Astrocyte of the hippocampus (primary cell): ENCODE data around the gene ZNF664.
"Not testable (repeated sequence)": the region's sequence is repeated elsewhere in the genome, so short reads cannot be mapped to it uniquely, and the experiment has no call there.

ENCODE experiments used
- DNase-seq: peaks from one replicate; pipeline ENCODE4 v3.0.0; 2011; ENCODE audit warnings: low read depth, low spot score

The ZNF664 gene

DNA sequence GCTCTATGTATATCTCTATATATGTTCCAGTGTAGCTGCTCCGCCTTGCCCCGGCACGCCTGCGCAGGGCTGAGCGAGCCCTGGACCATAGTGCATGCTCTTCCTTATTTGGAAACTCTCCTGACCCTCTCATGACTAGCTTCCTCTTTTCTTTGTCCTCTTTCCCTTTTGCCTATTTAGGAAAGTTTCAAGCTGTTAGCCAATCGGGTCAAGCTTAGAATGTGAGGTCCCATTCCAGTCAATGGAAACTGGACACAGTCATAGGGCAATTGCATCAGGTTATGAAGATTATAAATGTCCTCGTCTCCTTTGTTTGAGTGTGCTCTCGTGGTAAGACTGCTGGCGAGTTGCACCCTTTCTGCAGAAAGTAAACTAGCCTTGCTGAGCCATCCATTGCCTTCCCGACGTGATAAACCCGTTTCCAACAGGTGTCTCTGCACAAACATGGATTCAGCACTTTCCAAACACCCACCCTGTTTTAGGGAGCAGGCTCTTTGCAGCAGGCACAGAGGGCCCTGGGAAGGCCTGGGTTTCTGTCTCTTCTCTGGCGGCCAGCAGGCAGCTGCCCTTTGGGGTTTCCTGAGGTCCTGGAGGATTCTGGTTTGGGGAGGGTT lies 31.3 kb upstream of the ZNF664 start:
- DNase-seq = no peak

DNA sequence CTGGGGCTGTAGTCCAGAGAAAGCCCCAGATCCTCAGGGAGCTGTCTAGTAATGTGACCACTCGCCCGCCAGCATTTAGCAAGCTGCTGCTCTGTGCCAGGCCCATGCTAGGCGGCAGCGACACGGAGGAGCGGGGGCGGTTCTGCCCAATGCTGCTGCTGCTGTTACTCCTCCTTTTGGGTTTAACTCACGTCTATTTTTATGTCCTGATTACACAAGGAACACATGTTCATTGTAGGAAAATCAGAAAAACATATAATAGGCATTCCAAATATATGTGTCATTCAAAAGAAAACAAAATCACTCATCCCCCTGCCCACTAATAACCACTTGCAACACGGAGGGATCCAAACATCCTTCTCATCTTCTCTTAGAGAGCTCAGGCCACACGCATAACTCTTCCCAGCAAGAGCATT lies 30.8 kb upstream of the ZNF664 start:
- DNase-seq = peak; percentile 71

DNA sequence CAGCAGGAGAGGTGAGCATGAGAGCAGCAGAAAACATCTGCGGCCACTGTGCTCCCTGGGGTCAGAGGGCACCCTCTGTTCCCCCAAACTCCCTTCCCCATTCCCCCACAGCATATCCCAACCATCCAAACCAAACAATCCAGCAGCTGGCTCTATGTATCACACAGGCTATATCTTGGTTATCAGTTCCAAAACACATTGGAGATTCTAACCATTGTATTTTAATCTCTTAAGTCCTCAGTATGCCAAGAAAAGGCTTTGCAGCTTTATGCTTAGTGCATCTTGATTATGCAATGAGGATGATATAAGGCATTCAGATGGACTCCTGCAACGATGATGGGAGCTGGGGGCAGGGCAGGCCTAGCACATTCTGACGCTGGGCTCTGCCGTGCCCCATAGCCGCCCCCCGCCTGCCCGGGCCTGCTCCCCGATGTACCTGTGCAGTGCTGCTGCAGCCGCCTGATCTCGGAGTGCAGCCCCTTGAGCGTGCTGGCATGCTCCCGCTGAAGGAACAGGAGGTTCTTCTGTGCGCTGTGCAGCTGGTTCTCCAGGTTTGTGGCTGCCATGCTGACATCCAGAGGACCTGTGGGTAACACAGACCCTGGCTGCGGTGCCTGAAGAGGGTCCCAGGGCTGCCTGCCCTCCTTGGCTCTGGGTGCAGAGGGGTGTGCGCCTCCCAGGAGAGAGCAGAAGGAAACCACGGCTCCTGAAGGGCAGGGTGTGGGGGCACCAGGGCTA lies 29.9 kb upstream of the ZNF664 start:
- DNase-seq = no peak

DNA sequence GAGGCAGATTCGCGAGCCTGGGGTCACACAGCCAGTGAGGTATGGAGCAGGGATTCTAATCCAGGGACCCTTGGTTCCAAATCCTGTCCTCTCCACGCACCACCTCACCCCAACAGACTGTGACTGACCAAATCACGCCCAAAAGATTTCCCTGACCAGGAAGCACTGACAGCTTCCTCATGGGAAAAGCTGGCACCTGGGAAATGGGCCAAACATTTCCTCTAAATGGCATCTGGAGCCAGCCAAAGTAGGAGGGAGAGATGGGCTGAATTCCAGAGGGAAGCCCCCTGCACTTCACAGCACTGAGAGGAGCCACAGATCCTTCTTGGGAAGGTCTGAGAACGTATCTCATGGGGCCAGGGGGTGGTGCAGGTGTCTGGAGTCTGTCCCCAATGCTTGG lies 29.2 kb upstream of the ZNF664 start:
- no peak for DNase-seq

DNA sequence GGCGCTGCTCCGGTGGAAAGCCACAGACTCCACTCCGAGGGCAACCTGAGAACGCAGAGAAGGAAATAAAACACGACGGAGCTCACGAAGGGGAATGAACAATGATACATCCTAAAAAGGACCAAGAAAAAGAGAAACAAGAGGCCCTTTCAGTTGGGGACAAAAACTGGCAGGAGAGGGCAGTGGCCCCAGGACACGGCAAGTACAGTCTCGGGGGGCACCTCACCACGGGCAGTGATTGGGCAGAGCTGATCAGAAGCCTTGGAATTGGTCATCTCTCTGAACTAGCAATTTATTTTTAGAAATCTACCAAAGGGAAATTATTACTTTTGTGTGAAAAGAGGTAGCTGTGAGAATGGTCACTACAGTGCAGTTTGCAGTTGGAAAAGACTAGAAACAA lies 28.3 kb upstream of the ZNF664 start:
- no peak for DNase-seq

DNA sequence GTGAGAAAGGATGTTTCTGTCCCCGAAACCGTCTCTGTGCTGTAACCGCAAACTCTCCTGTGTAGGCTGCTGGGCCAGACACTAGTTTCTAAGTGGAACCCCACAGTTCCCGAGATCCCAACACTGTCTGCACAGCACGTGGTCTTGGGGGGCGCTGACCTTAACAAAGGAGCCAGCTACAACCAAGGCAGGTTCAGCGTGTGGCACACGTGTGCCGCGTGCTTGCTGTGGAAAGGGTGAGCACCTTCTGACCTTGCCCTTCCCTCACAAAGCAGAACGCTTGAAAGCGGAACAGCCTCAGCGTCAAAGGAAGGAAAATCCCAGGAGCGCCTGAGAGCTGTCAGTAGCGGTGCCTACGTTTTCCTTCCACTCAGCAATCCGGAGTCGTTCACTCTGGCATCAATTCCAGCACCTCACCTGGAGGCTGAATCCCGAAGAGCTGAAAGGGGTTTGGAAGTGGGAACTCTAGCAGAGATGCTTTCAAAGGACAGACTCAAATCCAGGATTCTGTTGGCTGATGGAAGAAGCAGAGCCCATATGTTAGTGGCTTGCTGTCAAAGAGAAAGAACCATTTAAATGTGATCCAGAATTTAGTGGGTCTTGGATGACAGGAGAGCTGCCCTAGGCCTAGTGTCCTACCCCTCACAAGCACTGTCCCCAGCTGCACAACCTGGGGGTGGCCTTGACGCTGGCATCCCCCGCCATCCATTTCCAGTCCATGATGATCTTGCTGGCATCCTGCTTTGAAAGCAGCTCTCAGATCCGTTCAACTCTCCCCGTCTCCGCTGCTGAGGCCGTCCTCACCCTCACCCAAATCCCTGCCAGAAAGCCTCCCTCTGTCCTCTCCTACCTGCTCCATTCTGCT lies 27.5 kb upstream of the ZNF664 start:
- DNase-seq = no peak

DNA sequence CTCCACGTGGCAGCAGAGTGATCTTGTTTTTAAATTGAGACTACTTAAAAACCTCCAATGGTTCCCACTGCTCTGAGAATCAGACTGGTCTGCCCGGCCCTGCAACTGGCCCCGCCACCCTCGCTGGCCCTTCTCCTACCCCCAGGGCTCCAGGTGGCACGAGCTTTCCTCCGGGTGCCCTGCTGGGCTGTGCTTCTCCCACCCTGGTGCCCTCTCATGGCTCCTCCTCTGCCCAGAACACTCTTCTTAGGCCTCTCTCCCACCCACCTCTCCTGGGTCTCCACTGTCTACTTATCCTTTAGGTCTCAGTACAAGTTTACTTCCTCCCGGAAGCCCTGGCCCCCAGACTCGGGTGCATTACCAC lies 26.9 kb upstream of the ZNF664 start:
- DNase-seq = no peak

DNA sequence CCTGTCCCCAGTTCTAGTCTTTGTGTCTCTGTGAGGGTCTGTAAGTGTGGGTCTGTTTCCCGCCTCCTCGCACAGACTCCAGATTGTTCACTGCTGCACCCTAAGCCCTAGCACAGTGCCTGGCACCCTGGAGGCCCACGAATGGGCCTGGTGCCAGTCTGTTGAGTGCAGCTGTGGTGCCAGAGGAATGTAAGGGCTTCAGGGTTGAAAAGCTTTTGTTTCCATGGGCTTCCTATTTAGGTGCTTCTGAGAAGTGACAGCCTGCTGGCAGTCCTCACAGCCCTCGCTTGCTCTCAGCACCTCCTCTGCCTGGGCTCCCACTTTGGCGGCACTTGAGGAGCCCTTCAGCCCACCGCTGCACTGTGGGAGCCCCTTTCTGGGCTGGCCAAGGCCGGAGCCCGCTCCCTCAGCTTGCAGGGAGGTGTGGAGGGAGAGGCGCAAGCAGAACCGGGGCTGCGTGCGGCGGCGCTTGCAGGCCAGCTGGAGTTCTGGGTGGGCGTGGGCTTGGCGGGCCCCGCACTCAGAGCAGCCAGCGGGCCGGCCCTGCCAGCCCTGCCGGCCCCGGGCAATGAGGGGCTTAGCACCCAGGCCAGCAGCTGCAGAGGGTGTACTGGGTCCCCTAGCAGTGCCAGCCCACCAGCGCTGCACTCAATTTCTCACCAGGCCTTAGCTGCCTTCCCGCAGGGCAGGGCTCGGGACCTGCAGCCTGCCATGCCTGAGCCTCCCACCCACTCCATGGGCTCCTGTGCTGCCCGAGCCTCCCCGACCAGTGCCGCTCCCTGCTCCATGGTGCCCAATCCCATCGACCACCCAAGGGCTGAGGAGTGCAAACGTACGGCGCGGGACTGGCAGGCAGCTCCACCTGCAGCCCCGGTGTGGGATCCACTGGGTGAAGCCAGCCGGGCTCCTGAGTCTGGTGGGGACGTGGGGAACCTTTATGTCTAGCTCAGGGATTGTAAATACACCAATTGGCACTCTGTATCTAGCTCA lies 26.2 kb upstream of the ZNF664 start:
- not testable (repeated sequence) for DNase-seq

DNA sequence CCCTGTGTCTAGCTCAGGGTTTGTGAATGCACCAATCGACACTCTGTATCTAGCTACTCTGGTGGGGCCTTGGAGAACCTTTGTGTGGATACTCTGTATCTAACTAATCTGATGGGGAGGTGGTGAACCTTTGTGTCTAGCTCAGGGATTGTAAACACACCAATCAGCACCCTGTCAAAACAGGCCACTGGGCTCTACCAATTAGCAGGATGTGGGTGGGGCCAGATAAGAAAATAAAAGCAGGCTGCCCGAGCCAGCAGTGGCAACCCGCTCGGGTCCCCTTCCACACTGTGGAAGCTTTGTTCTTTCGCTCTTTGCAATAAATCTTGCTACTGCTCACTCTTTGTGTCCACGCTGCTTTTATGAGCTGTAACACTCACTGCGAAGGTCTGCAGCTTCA lies 25.5 kb upstream of the ZNF664 start:
- not testable (repeated sequence) for DNase-seq

DNA sequence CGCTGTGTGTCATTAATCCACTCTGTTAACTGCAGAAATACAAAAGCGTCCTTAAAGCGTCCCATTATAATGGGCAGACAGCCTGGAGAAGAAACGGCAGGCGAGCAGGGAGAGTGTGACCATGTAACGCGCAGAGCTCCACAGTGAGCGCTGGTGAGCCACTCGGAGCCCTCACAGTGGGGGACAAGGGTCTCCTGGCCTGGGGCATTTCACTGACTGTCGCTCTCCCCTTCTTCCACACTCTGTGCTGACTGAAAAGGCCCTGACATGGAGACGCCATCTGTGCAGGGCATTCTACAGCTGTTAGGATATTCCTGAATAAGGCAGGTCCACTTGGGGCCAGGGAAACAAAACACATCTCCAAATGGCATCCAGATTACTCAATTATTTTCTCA lies 24.6 kb upstream of the ZNF664 start:
- DNase-seq = no peak

DNA sequence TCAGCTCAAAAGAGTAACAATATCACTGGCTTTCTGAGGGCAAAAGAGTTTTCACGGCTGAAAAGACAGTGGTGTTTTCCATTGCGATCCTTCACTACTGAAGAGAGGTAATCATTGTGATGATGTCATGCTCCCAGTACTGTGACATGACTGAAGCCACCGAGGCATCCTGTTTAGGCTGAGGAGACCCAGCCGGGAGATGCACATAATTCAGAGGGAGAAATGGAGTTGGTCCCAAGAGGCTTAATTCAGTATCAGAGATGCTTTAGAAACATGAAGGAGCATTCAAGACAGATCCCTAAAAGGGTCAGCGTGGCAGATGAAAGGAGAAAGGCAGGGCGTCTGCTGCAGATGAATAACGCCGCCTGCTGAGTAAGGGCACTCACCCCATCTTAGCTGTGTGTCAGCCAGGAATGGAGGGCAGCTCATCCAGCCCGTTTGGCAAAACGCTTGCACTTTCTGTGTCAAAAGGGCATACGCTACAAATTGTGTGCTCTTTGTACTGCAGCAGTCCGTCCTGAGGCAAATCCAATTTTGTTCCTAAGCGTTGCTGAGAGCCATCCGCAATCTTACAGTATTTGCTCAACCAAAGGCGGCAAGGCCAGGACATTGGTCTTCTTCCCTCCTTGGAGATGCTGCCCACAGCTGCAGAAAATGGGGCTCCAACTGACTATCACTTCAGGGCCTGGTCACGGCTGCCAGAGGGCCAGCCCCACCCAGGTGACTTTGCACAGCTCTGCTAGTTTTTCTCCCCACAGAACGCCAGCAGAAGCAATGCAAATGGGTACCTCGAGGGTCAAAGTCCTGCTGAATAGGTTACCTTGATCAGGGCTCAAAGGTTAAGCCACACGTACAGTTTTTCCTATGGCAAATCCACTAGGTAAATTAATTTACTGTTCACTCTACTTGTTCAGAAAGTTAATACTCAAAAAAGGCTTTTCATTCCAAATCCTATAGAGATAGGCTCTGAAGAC lies 23.9 kb upstream of the ZNF664 start:
- DNase-seq = peak; percentile 10

DNA sequence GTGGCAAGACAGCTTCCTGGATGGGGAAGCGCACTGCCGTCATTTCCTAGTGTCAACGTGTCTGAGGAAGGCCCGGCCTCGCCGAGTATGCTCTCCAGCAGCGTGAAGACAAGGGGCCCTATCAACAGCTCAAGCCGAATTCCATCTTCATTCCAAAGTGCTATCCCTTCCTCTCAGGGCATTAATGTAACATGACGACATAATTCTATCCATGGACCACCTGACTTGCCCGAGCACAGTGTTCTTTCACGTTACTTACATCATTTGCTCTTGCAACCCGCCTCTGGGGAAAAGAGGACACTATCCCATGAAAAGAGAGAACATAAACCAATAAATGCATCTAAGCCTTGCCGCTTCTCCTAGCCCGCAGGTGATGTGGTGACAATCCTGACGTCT lies 23.2 kb upstream of the ZNF664 start:
- no peak for DNase-seq

DNA sequence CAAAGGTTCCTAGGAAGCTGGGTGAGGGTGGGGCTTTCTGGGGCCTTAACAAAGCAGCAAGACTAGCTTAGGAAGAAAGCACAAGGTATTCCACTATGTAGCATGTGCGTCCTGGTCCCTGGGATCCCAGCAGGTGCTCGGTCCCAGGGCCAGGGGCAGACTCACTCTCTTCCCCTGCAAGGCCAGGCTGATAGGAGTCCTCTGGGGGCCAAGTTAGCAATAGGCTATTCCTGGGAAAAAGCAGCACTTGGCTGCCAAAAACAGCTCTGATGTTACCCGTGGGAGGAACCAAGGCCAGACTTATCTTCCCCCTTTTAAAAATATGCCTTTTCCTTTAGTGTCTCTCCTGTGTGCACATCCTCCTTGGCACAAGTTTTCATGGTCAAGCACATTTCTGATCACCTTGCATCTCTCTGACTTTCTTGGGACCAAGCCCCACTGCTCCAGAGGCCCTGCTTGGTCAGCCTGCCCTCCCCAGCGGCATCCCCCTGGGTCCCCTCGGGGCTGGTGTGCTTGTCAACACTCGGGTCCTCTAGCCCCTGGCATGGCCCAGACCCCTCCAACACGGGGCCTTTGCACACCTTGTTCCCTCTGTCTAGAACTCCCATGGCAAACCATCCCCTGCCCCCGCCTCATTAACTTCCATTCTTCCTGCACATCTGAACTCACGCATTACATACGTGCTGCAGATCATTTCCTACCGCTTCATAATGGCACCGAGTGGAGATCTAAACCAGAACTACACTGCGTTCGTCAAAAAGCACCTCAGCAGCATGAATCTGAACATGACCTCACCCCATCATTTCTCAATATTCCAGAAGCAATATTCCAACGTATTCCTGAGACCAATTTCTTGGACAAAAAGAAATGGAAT lies 22.3 kb upstream of the ZNF664 start:
- no peak for DNase-seq

DNA sequence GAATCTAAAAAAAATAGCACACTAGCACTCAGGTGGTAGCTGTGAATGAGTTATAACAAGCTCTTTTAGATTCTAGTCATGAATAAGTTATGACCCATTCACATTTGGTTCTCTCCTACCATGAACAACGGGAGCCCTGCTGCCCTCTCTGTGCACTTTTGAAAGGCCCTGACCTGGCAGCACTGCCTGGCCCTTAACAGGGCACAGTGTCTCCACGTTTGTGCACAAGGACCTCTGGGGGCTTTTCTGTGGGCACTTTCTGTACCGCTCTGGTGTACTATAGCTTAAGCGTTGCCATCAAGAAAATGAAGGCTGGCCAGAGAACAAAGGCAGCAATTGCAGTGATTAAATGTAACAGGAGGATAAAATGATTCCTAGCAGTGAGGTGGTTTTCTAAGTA lies 21.5 kb upstream of the ZNF664 start:
- no peak for DNase-seq

DNA sequence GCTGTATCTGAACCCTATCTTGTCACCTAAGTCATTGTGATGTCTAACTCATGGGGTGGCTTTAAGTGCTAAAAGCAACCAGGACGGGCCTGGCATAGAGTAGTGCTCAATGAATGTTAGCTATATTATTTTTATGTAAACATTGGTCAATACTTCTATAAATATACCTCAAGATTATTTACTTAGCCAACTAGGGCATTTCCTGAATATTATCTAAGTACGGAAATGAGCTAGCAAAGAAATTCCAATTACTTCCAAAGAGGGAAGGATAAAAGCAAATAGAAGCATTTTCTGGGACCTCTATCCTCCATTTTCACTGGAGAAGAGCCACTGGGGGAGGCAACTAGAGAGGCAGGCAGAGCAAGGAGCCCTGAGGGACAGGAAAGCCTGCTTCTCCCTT lies 21.0 kb upstream of the ZNF664 start:
- no peak for DNase-seq

DNA sequence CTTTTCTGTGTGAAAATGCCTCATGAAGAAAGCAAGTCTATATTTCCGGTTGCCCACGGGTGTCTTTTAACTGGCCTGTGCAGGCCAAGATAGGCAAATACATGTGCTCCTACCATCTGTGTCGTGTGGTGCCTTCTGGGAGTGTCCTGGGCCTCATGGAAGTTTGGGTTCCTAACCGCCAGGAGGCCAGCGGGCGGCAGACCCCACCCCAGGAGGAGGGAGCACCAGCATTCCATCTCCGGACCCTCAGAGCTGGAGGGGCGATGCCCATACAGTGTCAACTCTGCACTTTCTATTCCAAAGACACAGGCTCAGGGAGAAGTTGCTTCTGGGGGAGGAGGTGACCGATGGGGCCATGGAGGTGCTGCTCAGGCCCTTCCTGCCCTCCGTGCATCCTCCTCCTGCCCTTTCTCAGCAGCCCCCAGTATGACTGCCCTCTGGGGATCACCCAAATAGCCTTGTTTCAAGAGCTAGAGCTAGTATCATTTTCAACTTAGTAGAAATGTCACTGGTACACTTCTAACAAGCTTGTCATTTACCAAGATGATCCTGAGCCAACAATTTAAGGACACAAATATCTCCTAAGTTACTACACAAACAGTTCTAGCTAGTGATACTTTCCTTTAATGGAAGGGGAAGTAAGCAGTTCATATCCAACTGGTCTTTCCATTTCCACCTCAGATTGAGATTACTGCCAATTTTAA lies 18.2 kb upstream of the ZNF664 start:
- no peak for DNase-seq

DNA sequence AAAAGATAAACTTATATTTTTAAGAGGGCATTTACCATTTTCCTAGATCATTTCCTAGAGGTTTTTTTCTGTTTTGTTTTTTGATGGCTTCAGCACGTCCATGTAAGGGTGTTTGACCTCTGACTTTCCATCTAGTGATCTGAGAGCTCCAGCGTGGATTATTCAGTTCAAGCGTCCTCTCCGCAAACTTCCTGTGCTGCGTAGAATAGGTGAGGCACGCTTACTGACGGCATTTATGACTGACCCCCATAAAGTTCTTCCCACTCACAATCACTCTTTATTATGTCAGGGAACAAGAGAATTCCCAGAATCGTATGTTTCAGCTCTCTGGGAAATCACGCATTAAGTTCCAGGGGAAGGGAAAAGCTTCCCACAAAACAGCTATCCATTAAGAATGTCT lies 16.8 kb upstream of the ZNF664 start:
- no peak for DNase-seq

DNA sequence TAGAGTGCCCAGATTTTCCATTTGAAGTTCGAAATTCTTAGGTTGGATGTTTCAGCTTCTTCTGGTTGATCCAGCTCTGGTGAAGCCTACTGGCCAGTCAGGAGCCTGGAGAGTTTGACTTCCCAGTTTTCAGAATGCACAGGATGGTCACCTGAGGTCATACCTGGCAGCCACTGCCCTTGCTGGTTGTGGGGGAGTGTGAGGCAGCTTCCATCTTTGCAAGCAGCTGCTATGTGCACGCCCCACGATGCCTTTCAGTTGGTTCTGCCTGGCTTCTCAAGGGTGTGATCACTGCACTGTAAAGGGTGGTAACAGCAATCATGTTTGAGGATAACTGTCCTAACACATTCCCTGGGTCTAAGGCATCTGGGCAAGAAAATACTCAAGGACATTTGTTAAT lies 15.8 kb upstream of the ZNF664 start:
- DNase-seq = no peak

DNA sequence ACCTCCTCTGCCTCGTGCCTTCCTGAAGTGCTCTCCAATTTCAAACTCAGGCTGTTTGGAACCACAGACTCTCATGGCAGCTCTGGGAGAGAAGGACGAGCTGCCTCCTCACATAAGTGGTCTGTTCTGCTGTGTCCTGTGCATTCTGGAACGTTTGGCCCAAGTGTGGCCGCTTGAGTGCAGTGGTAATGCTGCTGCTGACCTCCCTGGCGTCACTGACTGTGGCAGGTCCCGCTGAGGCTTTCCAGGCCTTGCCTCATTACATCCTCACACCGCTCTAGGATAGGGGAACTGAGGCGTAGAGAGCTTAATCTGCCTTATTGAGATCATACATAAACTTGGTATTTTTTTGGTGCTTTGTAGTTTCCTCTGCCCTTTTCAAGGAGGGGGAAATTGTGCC lies 14.6 kb upstream of the ZNF664 start:
- DNase-seq = no peak
